ENCODE results near the gene NELFE. TPM values are rescaled to one million over a fixed set of nuclear protein-coding genes. Genes with fewer than 3 reads are reported as not detected.
"Not testable (repeated sequence)": the region's sequence is repeated elsewhere in the genome, so short reads cannot be mapped to it uniquely, and the experiment has no call there.

The NELFE gene
- total RNA-seq, 4 donors from 2014 or later: 53.2 to 88.2 (median 83.4) TPM

- no peak overlapping the region for H3K4me3 ChIP-seq (ENCODE audit: low read depth, poor library complexity, severe bottlenecking)
- intact Hi-C loops (cut with DNase I; ENCODE audit: low total_unique reads): no loop called here
- WGBS, 2 donors: 20 to 22% methylated on average over 6 of the region's 6 CpGs
- TF ChIP-seq POLR2A (IDR thresholded peaks at IDR 0.05): no peak
- DNase-seq (ENCODE audit: low spot score in 2 of 2): no peak
Measured at GRCh38 chr6:31940256-31940664, 18.5 kb downstream of the NELFE start.

- no peak for DNase-seq (ENCODE audit: low spot score in 2 of 2)
- TF ChIP-seq CTCF (IDR thresholded peaks at IDR 0.05): no peak
- no peak for TF ChIP-seq POLR2A (IDR thresholded peaks at IDR 0.05)
- intact Hi-C loops (cut with DNase I; ENCODE audit: low total_unique reads): no loop called here
- WGBS, 2 donors: 84 to 87% methylated on average over 9 of the region's 9 CpGs
- no peak overlapping the region for H3K4me3 ChIP-seq (ENCODE audit: low read depth, poor library complexity, severe bottlenecking)
Measured at GRCh38 chr6:31935823-31936222, 22.9 kb downstream of the NELFE start.

- intact Hi-C loops (cut with DNase I; ENCODE audit: low total_unique reads): no loop called here
- 72 to 79% methylated on average over 3 of the region's 3 CpGs for WGBS, 2 donors
Measured at GRCh38 chr6:31935021-31935420, 23.8 kb downstream of the NELFE start.

GRCh38 chr6:31933537-31933936 is 25.2 kb downstream of the NELFE start:
- intact Hi-C loops (cut with DNase I; ENCODE audit: low total_unique reads): no loop called here
- H3K4me3 ChIP-seq (ENCODE audit: low read depth, poor library complexity, severe bottlenecking): no peak overlapping the region
- 81 to 87% methylated on average over 17 to 19 of the region's 19 CpGs for WGBS, 2 donors
- TF ChIP-seq CTCF (IDR thresholded peaks at IDR 0.05): no peak
- TF ChIP-seq POLR2A (IDR thresholded peaks at IDR 0.05): no peak
- no peak for DNase-seq (ENCODE audit: low spot score in 2 of 2)

More at GRCh38 chr6:31935021-31935420, 23.8 kb downstream of the NELFE start:
- no peak for DNase-seq (ENCODE audit: low spot score in 2 of 2)
- TF ChIP-seq POLR2A (IDR thresholded peaks at IDR 0.05) (no peak), CTCF (IDR thresholded peaks at IDR 0.05) (no peak)
- no peak overlapping the region for H3K4me3 ChIP-seq (ENCODE audit: low read depth, poor library complexity, severe bottlenecking)

GRCh38 chr6:31932137-31932536 is 26.6 kb downstream of the NELFE start:
- H3K4me3 ChIP-seq (ENCODE audit: low read depth, poor library complexity, severe bottlenecking); DNase-seq (ENCODE audit: low spot score in 2 of 2); intact Hi-C loops (cut with DNase I; ENCODE audit: low total_unique reads): not testable (repeated sequence)
- 90% methylated on average over 11 of the region's 32 CpGs; no CpG with 5 or more reads in 1 of the 2 donors for WGBS, 2 donors

GRCh38 chr6:31930962-31931361 is 27.8 kb downstream of the NELFE start:
- H3K4me3 ChIP-seq (ENCODE audit: low read depth, poor library complexity, severe bottlenecking): no peak overlapping the region
- intact Hi-C loops (cut with DNase I; ENCODE audit: low total_unique reads): no loop called here
- WGBS, 2 donors: 93 to 97% methylated on average over 1 of the region's 1 CpG
- no peak for DNase-seq (ENCODE audit: low spot score in 2 of 2)
- TF ChIP-seq CTCF (IDR thresholded peaks at IDR 0.05) (no peak), POLR2A (IDR thresholded peaks at IDR 0.05) (no peak)

- intact Hi-C loops (cut with DNase I; ENCODE audit: low total_unique reads): no loop called here
- no peak overlapping the region for H3K4me3 ChIP-seq (ENCODE audit: low read depth, poor library complexity, severe bottlenecking)
- no peak for DNase-seq (ENCODE audit: low spot score in 2 of 2)
- no peak for TF ChIP-seq POLR2A (IDR thresholded peaks at IDR 0.05)
- no peak for TF ChIP-seq CTCF (IDR thresholded peaks at IDR 0.05)
- WGBS, 2 donors: 74 to 77% methylated on average over 9 of the region's 9 CpGs
Measured at GRCh38 chr6:31928672-31928939, 30.2 kb downstream of the NELFE start.

Measured in lower leg skin (tissue), 4 donors.